HL-60/S4 treated with phorbol 12-myristate 13-acetate at 8.2 ng/mL for 4 days and 3 days (cell line): Measurements from ENCODE around the gene PPP3R1.

Source experiments
- in situ Hi-C: fragments of 300-500 bp; cut with MboI; formaldehyde crosslinking; loops from 2 replicates; pipeline ENCODE4 v1.15.0; 2022; ENCODE audit warnings: low sequenced_read_pairs

Gene PPP3R1

DNA sequence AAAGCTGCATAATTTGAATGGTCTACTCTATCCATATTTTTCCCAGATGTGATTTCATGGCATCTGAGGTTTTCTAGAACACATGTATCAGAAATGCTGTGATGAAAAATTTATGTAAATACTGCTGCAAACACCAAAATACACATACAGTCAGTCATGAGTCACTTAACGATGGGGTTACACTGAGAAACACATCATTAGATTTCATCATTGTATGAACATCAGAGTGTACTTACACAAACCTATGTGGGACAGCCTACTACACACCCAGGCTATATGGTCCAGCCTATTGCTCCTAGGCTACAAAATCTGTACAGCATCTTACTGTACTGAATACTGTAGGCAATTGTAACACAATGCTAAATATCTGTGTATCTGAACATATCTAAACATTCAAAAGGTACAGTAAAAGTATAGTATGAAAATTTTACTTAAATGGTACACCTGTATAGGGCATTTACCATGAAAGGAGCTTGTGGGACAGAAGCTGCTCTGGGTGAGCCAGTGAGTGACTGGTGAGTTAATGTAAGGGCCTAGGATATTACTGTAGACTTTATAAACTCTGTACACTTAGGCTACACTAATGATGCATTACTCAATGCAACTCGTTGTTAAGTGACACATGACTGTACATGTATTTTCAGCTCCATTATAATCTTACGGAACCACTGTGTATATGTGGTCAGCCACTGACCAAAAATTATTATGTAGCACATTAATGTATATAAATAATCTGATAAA is 61.2 kb downstream of the PPP3R1 start:
- in situ Hi-C loops = loop anchor here (25.0 kb wide), 1 partner anchor 246 kb away; no protein-coding TSS in a partner anchor

DNA sequence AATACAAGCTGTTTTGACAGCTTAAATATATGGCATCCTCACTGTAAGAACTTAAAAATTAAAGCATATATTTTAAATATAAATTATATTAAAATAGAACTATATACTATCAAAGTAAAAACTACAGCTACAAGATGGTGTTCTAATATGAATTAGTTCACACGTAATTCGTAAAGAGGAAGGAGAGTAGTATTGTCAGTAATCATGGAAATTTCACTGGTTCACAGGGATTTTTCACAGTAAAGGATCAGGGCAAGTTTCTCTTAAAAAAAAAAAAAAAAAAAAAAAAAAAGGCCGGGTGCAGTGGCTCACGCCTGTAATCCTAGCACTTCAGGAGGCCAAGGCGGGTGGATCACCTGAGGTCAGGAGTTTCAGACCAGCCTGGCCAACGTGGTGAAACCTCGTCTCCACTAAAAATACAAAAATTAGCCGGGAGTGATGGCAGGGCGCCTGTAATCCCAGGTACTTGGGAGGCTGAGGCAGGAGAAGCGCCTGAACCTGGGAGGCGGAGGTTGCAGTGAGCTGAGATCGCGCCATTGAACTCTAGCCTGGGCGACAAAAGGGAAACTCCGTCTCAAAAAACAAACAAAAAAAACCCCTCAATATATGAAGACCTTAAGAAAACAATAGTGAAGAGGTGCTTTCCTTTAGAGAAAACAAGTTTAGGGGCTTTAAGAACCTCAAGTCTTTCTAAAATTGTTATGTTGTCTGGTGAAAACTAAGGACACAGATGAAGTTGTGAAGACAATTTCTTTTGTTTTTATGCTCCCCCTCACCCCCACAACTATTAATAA is 62.1 kb downstream of the PPP3R1 start:
- in situ Hi-C loops = loop anchor here (25.0 kb wide), 1 partner anchor 247 kb away; no protein-coding TSS in a partner anchor

DNA sequence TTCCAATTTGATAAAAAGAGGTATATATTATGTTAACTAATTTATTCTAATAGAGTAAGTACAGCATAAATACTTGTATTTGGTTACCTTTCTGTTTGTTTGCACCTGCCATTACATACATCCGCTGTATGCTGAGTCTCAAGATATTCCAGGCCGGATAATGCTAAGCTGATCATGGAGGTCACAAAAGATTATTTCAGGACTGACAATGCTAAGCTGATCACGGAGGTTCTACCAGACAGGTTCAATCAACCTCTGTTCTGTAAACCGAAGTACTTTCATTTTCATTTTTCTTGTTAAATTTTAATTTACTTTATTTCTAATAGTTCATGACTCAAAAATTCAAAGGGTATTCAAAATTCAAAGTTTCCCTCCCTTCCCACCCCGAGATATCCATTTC is 63.5 kb downstream of the PPP3R1 start:
- in situ Hi-C loops = loop anchor here (25.0 kb wide), 1 partner anchor 248 kb away; no protein-coding TSS in a partner anchor

DNA sequence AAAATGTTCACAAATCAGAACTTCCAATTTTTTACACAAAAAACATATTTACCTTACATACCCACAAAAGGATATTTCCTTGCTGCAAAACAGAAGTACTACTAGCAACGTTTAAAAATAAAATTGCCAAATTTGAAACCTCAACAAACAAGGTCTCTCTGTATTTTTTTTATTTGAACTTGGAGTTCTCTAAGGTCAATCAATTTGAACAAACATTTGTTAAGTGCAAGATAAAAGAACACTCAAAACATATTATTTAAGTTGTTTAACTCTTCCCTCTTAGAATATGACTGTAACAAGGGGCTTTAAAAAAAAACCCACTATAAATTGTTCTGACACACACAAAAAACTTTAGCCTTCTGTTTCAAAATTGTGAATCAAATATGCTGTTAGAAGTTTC is 65.0 kb downstream of the PPP3R1 start:
- in situ Hi-C loops = loop anchor here (25.0 kb wide), 1 partner anchor 250 kb away; no protein-coding TSS in a partner anchor

DNA sequence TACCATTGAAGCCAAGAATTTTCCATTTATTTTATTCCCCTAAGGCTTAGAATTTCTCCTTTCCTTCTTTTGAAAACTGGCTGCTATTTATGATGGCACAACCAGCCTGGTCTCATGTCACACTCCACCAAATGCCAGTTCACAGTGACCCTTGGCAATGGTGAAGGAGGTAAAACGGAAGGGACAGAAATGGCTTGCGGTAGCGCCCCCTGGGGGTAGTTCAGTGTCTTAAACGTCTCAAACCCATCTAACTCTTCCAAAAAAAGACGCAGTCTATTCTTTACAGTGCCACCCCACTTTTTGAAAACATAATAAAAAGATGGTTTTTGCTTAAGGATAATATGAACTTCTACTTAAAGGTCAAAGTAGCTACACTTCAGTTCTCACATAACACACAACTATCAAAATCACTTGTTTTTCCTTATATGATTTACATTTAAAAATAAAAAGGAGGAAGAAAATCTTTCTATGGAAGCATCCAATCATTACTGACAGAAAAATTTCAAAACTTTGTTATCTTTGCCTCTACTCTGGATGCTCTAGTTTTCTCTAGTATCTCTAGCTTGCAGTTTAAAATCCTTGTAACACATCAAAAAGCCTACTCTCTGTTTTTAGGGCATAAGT is 66.7 kb downstream of the PPP3R1 start:
- in situ Hi-C loops = loop anchor here (25.0 kb wide), 1 partner anchor 252 kb away; no protein-coding TSS in a partner anchor

DNA sequence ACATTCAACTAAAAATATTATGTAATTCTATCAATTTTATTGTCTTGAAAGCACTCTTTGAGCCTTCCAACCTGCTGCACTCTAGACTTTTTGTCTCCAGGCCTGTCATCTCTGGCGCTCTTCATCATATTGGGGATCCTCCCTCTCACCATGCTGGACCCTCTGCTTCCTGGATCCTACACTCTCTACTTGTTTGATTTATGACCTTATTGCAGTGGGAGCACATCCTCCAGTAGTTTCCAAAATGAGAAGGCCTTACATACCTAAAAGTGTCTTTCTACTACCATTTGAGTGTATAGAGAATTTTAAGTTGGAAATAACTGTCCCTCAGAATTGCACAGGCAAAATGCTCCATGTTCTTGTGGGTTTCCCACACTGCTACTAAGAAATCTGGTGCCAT is 69.4 kb downstream of the PPP3R1 start:
- in situ Hi-C loops = loop anchor here (25.0 kb wide), 1 partner anchor 254 kb away; no protein-coding TSS in a partner anchor

DNA sequence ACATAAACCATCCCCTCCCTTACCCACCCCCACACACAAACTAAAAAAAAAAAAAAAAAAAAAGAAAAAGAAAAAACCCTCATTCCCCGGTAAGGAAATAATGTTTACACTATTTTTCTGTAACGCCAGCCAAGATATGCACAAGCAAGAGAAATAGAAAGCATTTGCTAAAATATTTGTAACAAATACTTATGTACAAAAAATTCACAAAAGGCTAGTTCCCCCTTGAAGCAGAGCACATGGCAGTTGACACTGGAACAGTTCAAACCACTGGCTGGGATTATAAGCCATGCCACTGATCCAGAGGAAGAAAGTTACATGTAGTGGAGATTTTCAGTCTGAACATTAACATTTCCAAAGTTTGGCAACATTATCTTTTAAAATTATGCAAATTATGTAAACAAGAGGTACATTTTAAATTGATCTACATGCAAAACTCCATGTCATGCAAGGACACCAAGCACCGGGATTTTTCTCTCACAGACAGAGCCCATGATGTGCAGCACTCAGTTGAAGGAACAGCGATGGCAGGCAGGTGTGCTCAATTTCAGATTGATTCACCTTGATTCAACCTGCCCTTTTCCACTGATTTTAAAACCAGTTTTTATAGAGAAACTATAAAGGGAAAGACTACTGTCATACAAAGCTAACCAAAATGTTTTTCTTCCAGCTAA is 73.2 kb downstream of the PPP3R1 start:
- in situ Hi-C loops = loop anchor here (25.0 kb wide), 1 partner anchor 258 kb away; no protein-coding TSS in a partner anchor

DNA sequence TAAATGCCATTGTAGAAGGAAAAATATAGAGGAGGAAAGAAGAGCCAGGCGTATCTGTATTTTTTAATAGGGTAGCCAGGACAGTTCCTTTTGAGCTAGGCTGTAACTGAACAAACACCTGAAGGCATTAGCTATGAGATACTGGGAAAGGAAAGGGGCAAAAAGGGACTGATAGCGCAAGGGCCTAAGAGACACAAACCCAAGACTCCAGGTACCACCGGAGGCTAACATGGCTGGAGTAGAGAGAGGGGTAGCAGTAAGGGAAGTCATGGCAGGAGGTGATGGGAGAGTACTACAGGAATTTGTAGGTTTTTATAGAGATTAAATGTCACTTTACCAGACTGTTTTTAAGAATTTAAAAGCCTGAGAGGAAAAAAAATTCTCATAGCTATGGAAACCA is 73.9 kb downstream of the PPP3R1 start:
- in situ Hi-C loops = loop anchor here (25.0 kb wide), 1 partner anchor 259 kb away; no protein-coding TSS in a partner anchor

DNA sequence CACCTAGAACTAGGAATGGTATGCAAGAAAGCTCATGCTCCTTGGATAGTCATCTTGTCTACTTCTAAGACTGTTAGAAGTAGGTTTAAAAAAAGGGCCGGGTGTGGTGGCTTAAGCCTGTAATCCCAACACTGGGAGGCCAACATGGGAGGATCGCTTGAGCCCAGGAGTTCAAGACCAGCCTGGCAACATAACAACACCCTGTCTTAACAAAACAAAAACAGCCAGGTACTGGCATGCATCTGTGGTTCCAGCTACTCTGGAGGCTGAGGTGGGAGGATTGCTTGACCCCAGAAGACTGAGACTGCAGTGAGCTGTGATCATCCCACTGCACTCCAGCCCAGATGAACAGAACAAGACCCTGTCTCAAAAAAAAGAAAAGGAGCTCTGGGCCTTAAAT is 74.8 kb downstream of the PPP3R1 start:
- in situ Hi-C loops = loop anchor here (25.0 kb wide), 1 partner anchor 260 kb away; no protein-coding TSS in a partner anchor

DNA sequence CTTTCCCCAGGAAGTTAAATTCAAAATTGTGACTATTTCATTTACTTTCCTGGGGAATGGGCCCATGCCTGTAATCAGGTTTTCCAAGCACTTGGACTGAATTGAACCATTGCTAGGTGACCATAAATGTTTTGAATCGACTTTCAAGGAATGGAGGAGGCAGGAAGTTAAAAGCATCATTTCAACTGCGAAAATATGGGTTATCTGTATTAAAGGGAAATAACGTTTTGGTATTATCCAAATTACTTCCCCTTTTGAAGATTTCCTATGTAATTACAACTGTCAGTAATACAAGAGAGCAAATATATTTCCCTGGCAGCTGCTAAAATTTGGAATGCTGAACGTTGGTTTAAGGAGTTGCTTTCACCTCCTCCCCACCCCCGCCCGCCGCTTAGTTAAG is 75.7 kb downstream of the PPP3R1 start:
- in situ Hi-C loops = loop anchor here (25.0 kb wide), 1 partner anchor 261 kb away; no protein-coding TSS in a partner anchor

DNA sequence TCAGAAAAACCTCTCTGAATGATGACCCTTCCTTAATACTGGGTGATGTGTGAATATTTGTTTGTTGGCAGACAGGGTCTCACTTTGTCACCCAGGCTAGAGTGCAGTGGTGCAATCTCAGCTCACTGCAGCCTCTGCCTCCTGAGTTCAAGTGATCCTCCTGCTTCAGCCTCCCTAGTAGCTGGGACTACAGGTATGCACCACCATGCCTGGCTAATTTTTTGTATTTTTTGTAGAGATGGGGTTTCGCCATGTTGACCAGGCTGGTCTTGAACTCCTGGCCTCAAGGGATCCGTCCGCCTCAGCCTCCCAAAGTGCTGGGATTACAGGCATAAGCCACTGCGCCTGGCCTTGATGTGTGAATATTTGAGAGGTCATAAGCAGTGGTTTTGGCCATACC is 77.1 kb downstream of the PPP3R1 start:
- in situ Hi-C loops = loop anchor here (25.0 kb wide), 1 partner anchor 262 kb away; no protein-coding TSS in a partner anchor

DNA sequence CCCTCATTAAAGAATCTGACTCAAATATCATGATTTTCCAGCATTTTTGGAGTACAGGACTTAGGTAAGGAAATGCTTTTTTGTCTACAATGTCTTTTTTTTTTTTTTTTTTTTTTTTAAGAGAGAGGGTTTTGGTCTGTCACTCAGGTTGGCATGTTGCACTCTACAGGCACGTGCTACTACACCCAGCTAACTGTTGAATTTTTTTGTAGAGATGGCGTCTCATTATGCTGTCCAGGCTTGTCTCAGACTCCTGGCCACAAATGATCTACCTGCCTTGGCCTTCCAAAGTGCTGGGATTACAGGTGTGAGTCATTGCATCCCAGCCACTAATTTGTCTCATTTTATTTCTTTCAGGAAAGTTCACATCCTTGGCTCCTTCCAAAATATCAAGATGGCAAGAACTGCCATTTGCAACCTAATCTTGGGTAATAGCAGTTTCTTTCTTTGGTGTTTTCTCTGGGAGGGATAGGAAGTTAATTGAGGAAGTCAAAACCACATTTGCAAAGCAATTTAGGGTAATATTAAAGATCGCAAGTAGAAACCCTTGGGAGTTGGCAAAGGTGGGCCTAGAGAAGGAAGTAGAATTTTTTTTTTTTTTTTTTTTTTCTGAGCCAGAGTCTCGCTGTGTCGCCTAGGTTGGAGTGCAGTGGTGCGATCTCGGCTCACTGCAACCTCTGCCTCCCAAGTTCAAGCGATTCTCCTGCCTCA is 79.2 kb downstream of the PPP3R1 start:
- in situ Hi-C loops = no loop called here

DNA sequence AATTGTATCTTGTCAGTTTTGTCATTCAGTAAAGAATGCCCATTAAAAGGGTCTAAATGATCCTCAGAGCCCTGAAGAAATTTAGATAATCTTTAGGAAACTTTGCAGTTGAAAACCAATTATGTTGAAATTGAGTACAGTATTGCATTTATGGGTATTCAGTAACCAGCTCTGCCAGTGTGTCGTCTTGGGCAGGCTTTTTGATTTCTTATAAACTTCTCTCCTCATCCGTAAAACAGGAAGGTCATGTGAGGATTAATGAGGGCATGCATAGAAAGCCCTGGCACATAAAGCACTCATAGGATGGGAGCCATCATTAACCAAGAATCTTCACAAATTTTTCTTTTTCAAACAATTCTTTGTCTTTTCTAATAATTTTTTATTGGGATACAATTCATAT is 79.8 kb downstream of the PPP3R1 start:
- in situ Hi-C loops = no loop called here

DNA sequence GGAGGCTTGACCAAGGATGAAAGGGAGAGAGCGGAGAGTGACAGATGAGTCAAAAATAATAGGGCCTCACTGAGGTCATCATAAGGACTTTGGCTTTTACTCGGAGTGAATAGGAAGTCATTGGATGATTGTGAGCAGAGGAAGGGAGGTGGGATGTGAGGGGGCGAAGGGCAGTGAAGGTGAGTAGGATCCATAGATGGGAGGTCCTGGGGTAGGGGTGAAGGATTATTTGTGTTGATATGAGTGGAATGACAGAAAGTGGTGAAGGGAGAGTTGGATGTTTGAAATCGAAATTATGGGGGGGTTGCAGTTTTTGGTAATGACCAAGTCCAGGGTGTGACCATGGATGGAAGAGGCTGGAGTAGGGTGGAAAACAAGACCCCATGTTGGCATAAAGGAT is 80.6 kb downstream of the PPP3R1 start:
- in situ Hi-C loops = no loop called here

DNA sequence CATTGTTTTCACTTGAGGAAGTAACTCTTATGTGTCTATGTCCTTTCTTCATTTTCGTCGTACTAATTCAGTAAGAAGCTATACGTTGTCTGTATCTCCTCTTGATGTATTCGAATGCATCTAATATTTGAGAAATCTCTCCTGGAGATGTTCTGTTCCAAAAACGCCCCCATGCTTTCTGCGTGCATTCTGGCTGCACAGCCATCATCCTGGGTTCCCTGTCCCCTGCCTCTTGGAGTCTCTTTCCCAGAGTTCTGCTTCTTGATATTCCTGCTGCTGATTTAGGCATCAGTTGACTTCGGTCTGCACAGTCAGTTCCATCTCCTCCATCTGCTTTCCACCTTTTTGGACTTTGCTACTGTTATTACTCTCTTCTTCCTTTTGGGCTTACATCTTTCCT is 81.2 kb downstream of the PPP3R1 start:
- in situ Hi-C loops = no loop called here

DNA sequence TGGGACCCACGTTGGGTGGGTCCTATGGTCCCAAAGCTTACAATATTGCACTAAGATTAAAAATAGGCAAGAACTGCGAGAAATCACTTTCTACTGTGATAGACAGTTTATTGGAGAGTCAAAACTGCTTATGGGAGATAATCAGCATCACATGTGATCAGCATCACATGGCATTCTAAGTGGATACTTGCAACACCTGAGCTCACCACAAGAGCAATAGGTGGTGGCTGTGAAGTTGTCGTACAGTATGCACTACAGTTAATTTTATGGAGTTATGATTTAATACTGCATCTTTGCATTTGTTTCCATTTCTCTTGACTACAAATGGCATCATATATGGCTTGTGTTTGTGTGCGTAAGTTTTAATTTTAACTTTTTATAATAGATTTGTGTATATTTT is 83.0 kb downstream of the PPP3R1 start:
- in situ Hi-C loops = no loop called here

DNA sequence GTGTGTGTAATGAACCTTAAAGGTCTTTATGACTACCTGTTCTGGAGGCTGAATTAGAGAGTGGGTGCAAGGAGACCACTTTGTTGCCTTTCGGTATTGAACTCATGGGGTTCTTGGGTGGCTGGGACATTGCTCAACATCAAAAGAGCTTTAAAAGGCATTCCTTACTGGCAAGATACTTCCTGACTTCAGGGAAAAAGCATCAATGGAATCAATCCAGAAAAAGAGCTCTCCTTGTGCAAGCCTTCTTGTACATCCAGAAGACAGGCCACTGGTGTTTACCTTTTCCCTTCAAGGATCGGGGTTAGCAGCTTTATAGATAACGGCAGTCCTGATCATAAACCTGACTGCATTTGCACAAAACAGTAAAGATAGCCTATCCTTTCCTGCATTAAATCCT is 85.1 kb downstream of the PPP3R1 start:
- in situ Hi-C loops = no loop called here

DNA sequence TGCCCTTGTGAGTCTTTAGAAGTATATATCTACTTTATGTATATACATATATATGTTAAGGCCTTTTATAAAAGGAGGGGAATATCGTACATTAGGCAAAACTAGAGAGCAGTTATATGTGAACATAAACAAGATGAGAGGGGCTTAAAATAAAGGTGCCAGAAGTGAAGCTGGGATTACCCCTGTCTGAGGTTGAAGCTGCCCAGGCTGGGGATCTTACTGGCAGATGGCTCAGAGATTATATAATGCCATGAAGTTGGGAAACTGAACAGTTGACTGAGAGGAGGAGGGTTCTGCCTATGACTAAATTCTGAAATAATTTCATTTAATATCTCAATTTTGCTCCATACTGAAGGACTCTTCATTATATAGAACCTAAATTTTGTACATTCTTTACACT is 88.7 kb downstream of the PPP3R1 start:
- in situ Hi-C loops = no loop called here

DNA sequence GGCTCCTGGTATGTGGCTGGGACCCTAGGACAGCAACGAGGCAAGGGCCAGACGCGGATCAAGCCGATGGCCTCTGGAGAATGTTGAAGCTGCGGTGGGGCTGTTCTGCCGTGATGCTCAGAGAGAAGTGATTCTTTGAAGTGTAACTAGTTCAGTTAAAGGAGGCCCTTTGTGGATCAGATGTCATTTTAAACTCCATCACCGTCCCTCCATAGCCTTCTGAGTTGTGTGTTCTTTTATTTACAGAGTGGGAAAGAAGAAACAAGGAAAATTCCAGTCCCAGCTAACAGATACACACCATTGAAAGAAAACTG is 94.2 kb downstream of the PPP3R1 start:
- in situ Hi-C loops = no loop called here
